Measurements from ENCODE around the gene ADI1. TPM values are rescaled to one million over a fixed set of nuclear protein-coding genes. Genes with fewer than 3 reads are reported as not detected.

The ADI1 gene
- total and polyA plus RNA-seq, 10 of the 15 experiments (the other 5 are each of a cell fraction or from before 2014, with no cell fraction given), result 4.4 to 78.7 (median 17.2) TPM

GRCh38 chr2:3488855-3489763 lies 30.2 kb downstream of the ADI1 start:
- FAIRE-seq, result no peak
- H4K20me1 ChIP-seq (ENCODE audit: control insufficient read depth, insufficient read depth), result no peaks in the 10 kb centered on the region
- in situ Hi-C loops (cut with MboI), result no loop called here
- no peaks in the 10 kb centered on the region for H3K4me1 ChIP-seq (ENCODE audit: control insufficient read depth, insufficient read depth, low read length)
- H3K4me2 ChIP-seq (ENCODE audit: control insufficient read depth, insufficient read depth), result no peak overlapping the region
- ChIA-PET CTCF (no interaction called here), POLR2A (no interaction called here), SMC1A (ENCODE audit: uncharacterized antibody, unreplicated experiment) (no interaction called here), RAD21 (ENCODE audit: unreplicated experiment) (no interaction called here)
- TF ChIP-seq STAT1 (conservative IDR thresholded peaks at IDR 0.05) (no peak), NFIC (IDR thresholded peaks at IDR 0.05; ENCODE audit: low read depth, low read length) (no peak), SIN3A (IDR thresholded peaks at IDR 0.05; ENCODE audit: low read depth, low read length) (no peak), SUZ12 (IDR thresholded peaks at IDR 0.05; ENCODE audit: unreplicated experiment) (no peak), PRDM15 (CRISPR knock-in tag; IDR thresholded peaks at IDR 0.05) (no peak), BCL11A (IDR thresholded peaks at IDR 0.05; ENCODE audit: low read depth, low read length) (no peak), NFYA (IDR thresholded peaks at IDR 0.05; ENCODE audit: borderline replicate concordance, low read depth, low read length) (no peak), MEF2B (IDR thresholded peaks at IDR 0.05; ENCODE audit: partially characterized antibody, poor library complexity, severe bottlenecking) (no peak), CBX3 (IDR thresholded peaks at IDR 0.05; ENCODE audit: borderline replicate concordance, low read depth) (no peak)
- TF ChIP-seq, protein P1, sequence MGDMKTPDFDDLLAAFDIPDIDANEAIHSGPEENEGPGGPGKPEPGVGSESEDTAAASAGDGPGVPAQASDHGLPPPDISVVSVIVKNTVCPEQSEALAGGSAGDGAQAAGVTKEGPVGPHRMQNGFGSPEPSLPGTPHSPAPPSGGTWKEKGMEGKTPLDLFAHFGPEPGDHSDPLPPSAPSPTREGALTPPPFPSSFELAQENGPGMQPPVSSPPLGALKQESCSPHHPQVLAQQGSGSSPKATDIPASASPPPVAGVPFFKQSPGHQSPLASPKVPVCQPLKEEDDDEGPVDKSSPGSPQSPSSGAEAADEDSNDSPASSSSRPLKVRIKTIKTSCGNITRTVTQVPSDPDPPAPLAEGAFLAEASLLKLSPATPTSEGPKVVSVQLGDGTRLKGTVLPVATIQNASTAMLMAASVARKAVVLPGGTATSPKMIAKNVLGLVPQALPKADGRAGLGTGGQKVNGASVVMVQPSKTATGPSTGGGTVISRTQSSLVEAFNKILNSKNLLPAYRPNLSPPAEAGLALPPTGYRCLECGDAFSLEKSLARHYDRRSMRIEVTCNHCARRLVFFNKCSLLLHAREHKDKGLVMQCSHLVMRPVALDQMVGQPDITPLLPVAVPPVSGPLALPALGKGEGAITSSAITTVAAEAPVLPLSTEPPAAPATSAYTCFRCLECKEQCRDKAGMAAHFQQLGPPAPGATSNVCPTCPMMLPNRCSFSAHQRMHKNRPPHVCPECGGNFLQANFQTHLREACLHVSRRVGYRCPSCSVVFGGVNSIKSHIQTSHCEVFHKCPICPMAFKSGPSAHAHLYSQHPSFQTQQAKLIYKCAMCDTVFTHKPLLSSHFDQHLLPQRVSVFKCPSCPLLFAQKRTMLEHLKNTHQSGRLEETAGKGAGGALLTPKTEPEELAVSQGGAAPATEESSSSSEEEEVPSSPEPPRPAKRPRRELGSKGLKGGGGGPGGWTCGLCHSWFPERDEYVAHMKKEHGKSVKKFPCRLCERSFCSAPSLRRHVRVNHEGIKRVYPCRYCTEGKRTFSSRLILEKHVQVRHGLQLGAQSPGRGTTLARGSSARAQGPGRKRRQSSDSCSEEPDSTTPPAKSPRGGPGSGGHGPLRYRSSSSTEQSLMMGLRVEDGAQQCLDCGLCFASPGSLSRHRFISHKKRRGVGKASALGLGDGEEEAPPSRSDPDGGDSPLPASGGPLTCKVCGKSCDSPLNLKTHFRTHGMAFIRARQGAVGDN (IDR thresholded peaks at IDR 0.05), result no peak
- no peaks in the 10 kb centered on the region for H3K36me3 ChIP-seq (ENCODE audit: control insufficient read depth in 2 of 2, insufficient read depth in 2 of 2, low read length in 1 of 2)
- H2AFZ ChIP-seq (ENCODE audit: control insufficient read depth, low read depth, low read length), result no peak overlapping the region
- H3K4me3 ChIP-seq, result no peak overlapping the region
- no peaks in the 10 kb centered on the region for H3K27me3 ChIP-seq (replicated peaks in 1 of 2; ENCODE audit: control insufficient read depth in 2 of 2, insufficient read depth in 2 of 2, low read length in 1 of 2)
- H3K9me3 ChIP-seq (replicated peaks; ENCODE audit: control insufficient read depth, insufficient read depth, low read length), result no peaks in the 10 kb centered on the region
- ATAC-seq, result no peak
- BruUV-seq (replicated peaks), result no TSS peak
- no peak for DNase-seq (ENCODE audit: low read depth, low spot score)
- intact Hi-C loops (cut with micrococcal nuclease; ENCODE audit: unreplicated experiment), result no loop called here
- 62% methylated on average over 27 of the region's 27 CpGs for whole genome bisulfite sequencing (ENCODE audit: insufficient coverage, insufficient replicate concordance, low lambda C conversion rate, missing lambda C conversion rate)
- no peak overlapping the region for H3K27ac ChIP-seq (ENCODE audit: control insufficient read depth, insufficient read depth)
- no peaks in the 10 kb centered on the region for H3K79me2 ChIP-seq (ENCODE audit: control insufficient read depth, insufficient read depth, low read length)
- no peak overlapping the region for H3K9ac ChIP-seq (ENCODE audit: control insufficient read depth, insufficient read depth, low read length)
